NCI-H524 (cell line): ENCODE data around the gene ZCCHC12.

ENCODE experiments used
- DNase-seq, 2 experiments: peaks; one replicate each; lab custom pipeline; 2025; lab: John Stamatoyannopoulos, UW

Gene ZCCHC12

GRCh38 chrX:118867251-118867650 is 43.6 kb downstream of the ZCCHC12 start:
- no peak for DNase-seq

- no peak for DNase-seq
Measured at GRCh38 chrX:118872102-118872566, 48.5 kb downstream of the ZCCHC12 start.
